SU-DHL-6 (cell line): ENCODE measurements around the gene SUPT3H.

Experiments
- H2AFZ ChIP-seq: fragments of 200-600 bp; sonication (generic); 2 replicates; pipeline ENCODE4 v1.6.1; 2014; ENCODE audit warnings: low read depth, mild to moderate bottlenecking, moderate library complexity, mixed read lengths, antibody characterized with exemption, low read length; ENCODE audit not compliant: severe bottlenecking
- H3F3A ChIP-seq: fragments of 200-600 bp; shearing (Covaris generic); 2 replicates; pipeline ENCODE4 v1.6.0; 2016; ENCODE audit warnings: antibody characterized with exemption, mild to moderate bottlenecking; ENCODE audit not compliant: insufficient read depth
- H3K27ac ChIP-seq: fragments of 200-600 bp; sonication (generic); 2 replicates; pipeline ENCODE4 v1.5.1; 2016; ENCODE audit warnings: low read depth, mild to moderate bottlenecking, low read length, moderate library complexity, mixed read lengths
- H3K27me3 ChIP-seq: fragments of 200-600 bp; sonication (generic), shearing (Covaris generic); 2 replicates; pipeline ENCODE4 v1.6.0; 2014; ENCODE audit warnings: mild to moderate bottlenecking, low read length
- H3K36me3 ChIP-seq: fragments of 200-600 bp; sonication (generic); 2 replicates; pipeline ENCODE4 v1.6.1; 2014; ENCODE audit warnings: mild to moderate bottlenecking, low read length, mixed read lengths
- H3K4me2 ChIP-seq: fragments of 300-600, 200-600 bp; shearing (Covaris generic), sonication (generic); 2 replicates; pipeline ENCODE4 v1.6.0; 2014; ENCODE audit warnings: low read length, low read depth, mild to moderate bottlenecking; ENCODE audit not compliant: poor library complexity, severe bottlenecking
- H3K4me3 ChIP-seq: fragments of 200-600 bp; sonication (generic); 2 replicates; pipeline ENCODE4 v1.5.1; 2014; ENCODE audit warnings: antibody characterized with exemption, low read length, mild to moderate bottlenecking, mixed read lengths; ENCODE audit not compliant: insufficient read depth, poor library complexity, severe bottlenecking
- H3K79me2 ChIP-seq: fragments of 200-600 bp; sonication (generic); 2 replicates; pipeline ENCODE4 v1.6.1; 2014; ENCODE audit warnings: mild to moderate bottlenecking, low read length, moderate library complexity; ENCODE audit not compliant: insufficient read depth
- H3K9ac ChIP-seq: fragments of 200-600 bp; sonication (generic); 2 replicates; pipeline ENCODE4 v1.7.0; 2014; ENCODE audit warnings: mild to moderate bottlenecking, low read length
- H3K9me2 ChIP-seq: fragments of 200-600 bp; sonication (generic); replicated peaks from 2 replicates; pipeline ENCODE4 v1.6.1; 2014; ENCODE audit warnings: low read length; ENCODE audit not compliant: insufficient read depth
- H3K9me3 ChIP-seq: fragments of 200-600 bp; sonication (generic); 2 replicates; pipeline ENCODE4 v1.6.1; 2014; ENCODE audit warnings: low read length, mixed read lengths; ENCODE audit not compliant: insufficient read depth
- H4K20me1 ChIP-seq: fragments of 200-600 bp; sonication (generic); 2 replicates; pipeline ENCODE4 v1.6.1; 2014; ENCODE audit warnings: low read depth, mild to moderate bottlenecking, antibody characterized with exemption, low read length, moderate library complexity, mixed read lengths
- EZH2phosphoT487 ChIP-seq: fragments of 200-600 bp; sonication (generic), shearing (Covaris generic); conservative IDR thresholded peaks from 2 replicates; pipeline ENCODE4 v1.6.1; 2018; ENCODE audit warnings: mild to moderate bottlenecking, antibody characterized with exemption, low read length, moderate library complexity, mixed read lengths
- TF ChIP-seq, protein P1 (sequence below): fragments of 200-600 bp; sonication (generic); IDR thresholded peaks from one replicate; pipeline ENCODE4 v1.5.1; 2017; ENCODE audit warnings: antibody characterized with exemption, mild to moderate bottlenecking, low read length, moderate library complexity; ENCODE audit not compliant: insufficient read depth, poor library complexity, severe bottlenecking

Gene SUPT3H

GRCh38 chr6:45132658-45133294 is 245.0 kb downstream of the SUPT3H start:
- Histone ChIP-seq H3K79me2 (no peaks in the 10 kb centered on the region), H3K9me3 (peaks cover 4% of the 10 kb centered on the region; the same call in 1 of the 2 replicates), H3F3A (no peaks in the 10 kb centered on the region), H2AFZ (no peak overlapping the region), H4K20me1 (no peaks in the 10 kb centered on the region), H3K27ac (no peak overlapping the region), H3K4me2 (no peak overlapping the region), H3K9me2 (no peaks in the 10 kb centered on the region), H3K36me3 (peaks cover 12% of the 10 kb centered on the region), H3K4me3 (no peak overlapping the region), H3K9ac (no peak overlapping the region), H3K27me3 (no peaks in the 10 kb centered on the region)
- TF ChIP-seq EZH2phosphoT487: no peak
- TF ChIP-seq, protein P1, sequence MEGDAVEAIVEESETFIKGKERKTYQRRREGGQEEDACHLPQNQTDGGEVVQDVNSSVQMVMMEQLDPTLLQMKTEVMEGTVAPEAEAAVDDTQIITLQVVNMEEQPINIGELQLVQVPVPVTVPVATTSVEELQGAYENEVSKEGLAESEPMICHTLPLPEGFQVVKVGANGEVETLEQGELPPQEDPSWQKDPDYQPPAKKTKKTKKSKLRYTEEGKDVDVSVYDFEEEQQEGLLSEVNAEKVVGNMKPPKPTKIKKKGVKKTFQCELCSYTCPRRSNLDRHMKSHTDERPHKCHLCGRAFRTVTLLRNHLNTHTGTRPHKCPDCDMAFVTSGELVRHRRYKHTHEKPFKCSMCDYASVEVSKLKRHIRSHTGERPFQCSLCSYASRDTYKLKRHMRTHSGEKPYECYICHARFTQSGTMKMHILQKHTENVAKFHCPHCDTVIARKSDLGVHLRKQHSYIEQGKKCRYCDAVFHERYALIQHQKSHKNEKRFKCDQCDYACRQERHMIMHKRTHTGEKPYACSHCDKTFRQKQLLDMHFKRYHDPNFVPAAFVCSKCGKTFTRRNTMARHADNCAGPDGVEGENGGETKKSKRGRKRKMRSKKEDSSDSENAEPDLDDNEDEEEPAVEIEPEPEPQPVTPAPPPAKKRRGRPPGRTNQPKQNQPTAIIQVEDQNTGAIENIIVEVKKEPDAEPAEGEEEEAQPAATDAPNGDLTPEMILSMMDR: no peak

DNA sequence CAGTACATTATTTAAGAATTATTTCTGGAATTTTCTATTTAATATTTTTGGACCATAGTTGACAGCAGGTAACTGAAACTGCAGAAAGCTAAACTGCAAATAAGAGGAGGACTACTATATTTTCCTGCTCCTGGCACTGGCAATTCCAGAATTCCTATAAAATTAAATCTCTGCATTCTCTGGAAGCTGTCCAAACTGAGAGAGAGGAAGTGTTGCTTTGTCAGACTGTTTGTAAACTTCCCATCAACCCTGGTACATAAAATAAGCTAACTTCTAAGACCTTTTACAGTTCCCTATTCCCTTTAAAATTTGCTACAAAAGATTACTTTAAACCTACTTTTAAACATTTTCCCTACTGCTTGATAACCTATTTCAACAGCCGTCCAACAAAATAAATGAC is 245.7 kb downstream of the SUPT3H start:
- Histone ChIP-seq H3K9me3 (peaks cover 4% of the 10 kb centered on the region; the same call in 1 of the 2 replicates), H3K27ac (no peak overlapping the region), H3K79me2 (no peaks in the 10 kb centered on the region), H3K4me3 (no peak overlapping the region), H3K9ac (no peak overlapping the region), H3K27me3 (no peaks in the 10 kb centered on the region), H2AFZ (no peak overlapping the region), H3K36me3 (peaks cover 10% of the 10 kb centered on the region), H3K9me2 (no peaks in the 10 kb centered on the region), H3K4me2 (no peak overlapping the region), H3F3A (no peaks in the 10 kb centered on the region), H4K20me1 (no peaks in the 10 kb centered on the region)
- no peak for TF ChIP-seq EZH2phosphoT487
- TF ChIP-seq, protein P1: no peak

DNA sequence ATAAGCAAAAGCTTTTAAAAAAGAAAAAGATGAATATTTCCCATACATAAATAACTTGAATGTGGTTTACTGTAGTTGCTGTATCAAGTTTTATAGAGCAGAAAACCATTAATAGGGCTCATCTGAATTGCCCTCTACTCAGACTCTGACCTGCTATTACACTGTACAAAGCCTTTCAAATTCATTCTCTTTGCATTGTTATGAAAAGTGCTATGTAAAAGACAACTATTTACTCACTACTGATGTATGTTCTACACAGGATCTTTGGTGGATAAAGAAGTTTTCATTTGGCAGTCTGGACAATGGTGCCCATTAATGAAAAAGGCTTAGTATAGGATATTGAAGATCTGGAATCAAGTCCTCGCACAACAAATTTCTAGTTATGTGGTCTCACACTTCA is 248.7 kb downstream of the SUPT3H start:
- no peak overlapping the region for H2AFZ ChIP-seq
- TF ChIP-seq, protein P1: no peak
- TF ChIP-seq EZH2phosphoT487: no peak

More for the DNA sequence above, 248.7 kb downstream of the SUPT3H start:
- Histone ChIP-seq H3K36me3 (no peaks in the 10 kb centered on the region), H3K79me2 (no peaks in the 10 kb centered on the region), H3K9ac (no peak overlapping the region), H3F3A (no peaks in the 10 kb centered on the region), H3K9me3 (no peaks in the 10 kb centered on the region), H3K27me3 (no peaks in the 10 kb centered on the region), H3K9me2 (no peaks in the 10 kb centered on the region), H3K27ac (no peak overlapping the region), H3K4me3 (no peak overlapping the region), H4K20me1 (no peaks in the 10 kb centered on the region), H3K4me2 (no peak overlapping the region)
